ENCODE data around the gene TF.

Gene TF

GRCh38 chr3:133827684-133828083, 81.5 kb downstream of the TF start:
- no peaks in the 10 kb centered on the region for H3K36me3 ChIP-seq (ENCODE audit: low read length)
- no peaks in the 10 kb centered on the region for H3K79me2 ChIP-seq (ENCODE audit: insufficient read depth, low read length)

GRCh38 chr3:133828576-133829309, 82.5 kb downstream of the TF start:
- no peak overlapping the region for H3K4me2 ChIP-seq (ENCODE audit: low read depth, low read length, poor library complexity, severe bottlenecking)
- no peak for TF ChIP-seq EZH2phosphoT487 (conservative IDR thresholded peaks at IDR 0.05; ENCODE audit: low read length)
- TF ChIP-seq CTCF (IDR thresholded peaks at IDR 0.05; ENCODE audit: insufficient read depth, low read length, poor library complexity, severe bottlenecking): no peak

More at GRCh38 chr3:133827684-133828083, 81.5 kb downstream of the TF start:
- no peaks in the 10 kb centered on the region for H3F3A ChIP-seq (ENCODE audit: insufficient read depth)
- H4K20me1 ChIP-seq (ENCODE audit: low read depth, low read length): no peaks in the 10 kb centered on the region
- no peak overlapping the region for H3K27ac ChIP-seq (ENCODE audit: low read depth, low read length)
- H3K27me3 ChIP-seq (ENCODE audit: low read length): no peaks in the 10 kb centered on the region
- H3K9me3 ChIP-seq (ENCODE audit: insufficient read depth, low read length): no peaks in the 10 kb centered on the region
- H3K4me3 ChIP-seq (ENCODE audit: insufficient read depth, low read length, poor library complexity, severe bottlenecking): no peak overlapping the region
- H3K9ac ChIP-seq (ENCODE audit: low read length): no peak overlapping the region
- no peaks in the 10 kb centered on the region for H3K9me2 ChIP-seq (replicated peaks; ENCODE audit: insufficient read depth, low read length)
- no peak overlapping the region for H2AFZ ChIP-seq (ENCODE audit: low read depth, low read length, severe bottlenecking)
- TF ChIP-seq CTCF (IDR thresholded peaks at IDR 0.05; ENCODE audit: insufficient read depth, low read length, poor library complexity, severe bottlenecking) (no peak), EZH2phosphoT487 (conservative IDR thresholded peaks at IDR 0.05; ENCODE audit: low read length) (no peak)
- H3K4me2 ChIP-seq (ENCODE audit: low read depth, low read length, poor library complexity, severe bottlenecking): no peak overlapping the region

GRCh38 chr3:133829310-133829707, 83.1 kb downstream of the TF start:
- Histone ChIP-seq H4K20me1 (ENCODE audit: low read depth, low read length) (no peaks in the 10 kb centered on the region), H3K9me2 (replicated peaks; ENCODE audit: insufficient read depth, low read length) (no peaks in the 10 kb centered on the region), H2AFZ (ENCODE audit: low read depth, low read length, severe bottlenecking) (no peak overlapping the region), H3K9ac (ENCODE audit: low read length) (no peak overlapping the region), H3K4me3 (ENCODE audit: insufficient read depth, low read length, poor library complexity, severe bottlenecking) (no peak overlapping the region), H3K36me3 (ENCODE audit: low read length) (no peaks in the 10 kb centered on the region), H3F3A (ENCODE audit: insufficient read depth) (no peaks in the 10 kb centered on the region), H3K79me2 (ENCODE audit: insufficient read depth, low read length) (no peaks in the 10 kb centered on the region), H3K4me2 (ENCODE audit: low read depth, low read length, poor library complexity, severe bottlenecking) (no peak overlapping the region), H3K27me3 (ENCODE audit: low read length) (no peaks in the 10 kb centered on the region), H3K9me3 (ENCODE audit: insufficient read depth, low read length) (no peaks in the 10 kb centered on the region), H3K27ac (ENCODE audit: low read depth, low read length) (no peak overlapping the region)
- no peak for TF ChIP-seq CTCF (IDR thresholded peaks at IDR 0.05; ENCODE audit: insufficient read depth, low read length, poor library complexity, severe bottlenecking)
- no peak for TF ChIP-seq EZH2phosphoT487 (conservative IDR thresholded peaks at IDR 0.05; ENCODE audit: low read length)

More at GRCh38 chr3:133828576-133829309, 82.5 kb downstream of the TF start:
- Histone ChIP-seq H3K9me3 (ENCODE audit: insufficient read depth, low read length) (no peaks in the 10 kb centered on the region), H3K36me3 (ENCODE audit: low read length) (no peaks in the 10 kb centered on the region), H3K27me3 (ENCODE audit: low read length) (no peaks in the 10 kb centered on the region), H3K4me3 (ENCODE audit: insufficient read depth, low read length, poor library complexity, severe bottlenecking) (no peak overlapping the region), H4K20me1 (ENCODE audit: low read depth, low read length) (no peaks in the 10 kb centered on the region), H3K79me2 (ENCODE audit: insufficient read depth, low read length) (no peaks in the 10 kb centered on the region), H3K27ac (ENCODE audit: low read depth, low read length) (no peak overlapping the region), H3K9ac (ENCODE audit: low read length) (no peak overlapping the region), H3F3A (ENCODE audit: insufficient read depth) (no peaks in the 10 kb centered on the region), H2AFZ (ENCODE audit: low read depth, low read length, severe bottlenecking) (no peak overlapping the region), H3K9me2 (replicated peaks; ENCODE audit: insufficient read depth, low read length) (no peaks in the 10 kb centered on the region)
